Kidney epithelial cell (primary cell): ENCODE measurements around the gene TMEM9B. TPM values are rescaled to one million over a fixed set of nuclear protein-coding genes. Genes with fewer than 3 reads are reported as not detected.

ENCODE experiments used
- DNase-seq: peaks from one replicate; pipeline ENCODE4 v3.0.0-alpha.2; 2010; ENCODE audit warnings: low read depth
- H3K27me3 ChIP-seq: 2 replicates; pipeline ENCODE4 v1.6.0; 2011; ENCODE audit warnings: low read length; ENCODE audit not compliant: control insufficient read depth, insufficient read depth
- H3K36me3 ChIP-seq: 2 replicates; pipeline ENCODE4 v1.5.1; 2011; ENCODE audit warnings: low read length; ENCODE audit not compliant: control insufficient read depth, insufficient read depth
- H3K4me3 ChIP-seq: 2 replicates; pipeline ENCODE4 v1.5.1; 2011; ENCODE audit warnings: low read depth, mild to moderate bottlenecking, control low read depth, low read length
- total RNA-seq: library from RNA; depleted of rRNA; stranded (reverse); fragments of >200 nt; gene quantifications from 2 replicates; pipeline ENCODE4 v1.2.3, GENCODE V29; 2015
- TF ChIP-seq, protein P1 (sequence below): IDR thresholded peaks from 2 replicates; pipeline ENCODE4 v1.5.1; 2011; ENCODE audit warnings: mild to moderate bottlenecking, moderate library complexity, low read length, control low read depth, inconsistent platforms; ENCODE audit not compliant: insufficient read depth, poor library complexity, severe bottlenecking

The TMEM9B gene
- total RNA-seq, 1 donor from 2014 or later: 51.4 TPM

GRCh38 chr11:8908099-8908498 is 56.1 kb downstream of the TMEM9B start:
- DNase-seq: no peak
- Histone ChIP-seq H3K36me3 (no peaks in the 10 kb centered on the region), H3K4me3 (no peak overlapping the region), H3K27me3 (no peaks in the 10 kb centered on the region)
- TF ChIP-seq, protein P1, sequence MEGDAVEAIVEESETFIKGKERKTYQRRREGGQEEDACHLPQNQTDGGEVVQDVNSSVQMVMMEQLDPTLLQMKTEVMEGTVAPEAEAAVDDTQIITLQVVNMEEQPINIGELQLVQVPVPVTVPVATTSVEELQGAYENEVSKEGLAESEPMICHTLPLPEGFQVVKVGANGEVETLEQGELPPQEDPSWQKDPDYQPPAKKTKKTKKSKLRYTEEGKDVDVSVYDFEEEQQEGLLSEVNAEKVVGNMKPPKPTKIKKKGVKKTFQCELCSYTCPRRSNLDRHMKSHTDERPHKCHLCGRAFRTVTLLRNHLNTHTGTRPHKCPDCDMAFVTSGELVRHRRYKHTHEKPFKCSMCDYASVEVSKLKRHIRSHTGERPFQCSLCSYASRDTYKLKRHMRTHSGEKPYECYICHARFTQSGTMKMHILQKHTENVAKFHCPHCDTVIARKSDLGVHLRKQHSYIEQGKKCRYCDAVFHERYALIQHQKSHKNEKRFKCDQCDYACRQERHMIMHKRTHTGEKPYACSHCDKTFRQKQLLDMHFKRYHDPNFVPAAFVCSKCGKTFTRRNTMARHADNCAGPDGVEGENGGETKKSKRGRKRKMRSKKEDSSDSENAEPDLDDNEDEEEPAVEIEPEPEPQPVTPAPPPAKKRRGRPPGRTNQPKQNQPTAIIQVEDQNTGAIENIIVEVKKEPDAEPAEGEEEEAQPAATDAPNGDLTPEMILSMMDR: no peak

GRCh38 chr11:8907116-8907515 is 57.1 kb downstream of the TMEM9B start:
- no peaks in the 10 kb centered on the region for H3K27me3 ChIP-seq
- no peaks in the 10 kb centered on the region for H3K36me3 ChIP-seq
- H3K4me3 ChIP-seq: no peak overlapping the region
- DNase-seq: no peak
- TF ChIP-seq, protein P1: no peak

DNA sequence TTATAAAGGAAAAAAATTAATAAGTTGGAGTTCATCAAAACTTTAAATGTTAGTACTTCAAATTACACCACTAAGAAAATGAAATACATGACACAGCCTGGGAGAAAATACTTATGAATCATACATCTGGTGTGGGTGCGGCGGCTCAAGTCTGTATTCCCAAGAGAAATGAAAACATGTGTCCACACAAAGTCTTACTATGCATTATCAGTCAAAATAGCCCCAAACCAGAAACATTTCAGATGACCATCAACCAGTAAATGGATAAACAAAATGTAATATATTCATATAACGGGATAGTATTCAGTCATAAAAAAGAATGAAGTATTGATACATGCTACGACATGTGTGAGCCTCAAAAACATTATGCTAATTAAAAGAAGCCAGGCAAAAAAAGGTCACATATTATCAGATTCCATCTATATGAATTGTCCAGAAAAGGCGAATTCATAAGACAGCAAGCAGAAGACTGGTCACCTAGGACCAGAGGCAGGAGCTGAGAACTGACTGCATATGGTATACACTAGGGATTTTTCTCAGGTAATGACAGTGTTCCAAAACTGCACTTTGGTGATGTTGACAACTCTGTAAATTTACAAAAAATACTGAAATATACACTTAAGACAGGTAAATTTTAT is 58.6 kb downstream of the TMEM9B start:
- DNase-seq: no peak
- no peak overlapping the region for H3K4me3 ChIP-seq
- H3K27me3 ChIP-seq: no peaks in the 10 kb centered on the region
- TF ChIP-seq, protein P1: no peak
- H3K36me3 ChIP-seq: no peaks in the 10 kb centered on the region

- DNase-seq: no peak
- Histone ChIP-seq H3K4me3 (no peak overlapping the region), H3K27me3 (no peaks in the 10 kb centered on the region), H3K36me3 (no peaks in the 10 kb centered on the region)
- TF ChIP-seq, protein P1: no peak
These were observed 65.0 kb downstream of the TMEM9B start for GRCh38 chr11:8899119-8899753.

Other genes starting within 250 kb of the TMEM9B start
- gene AKIP1, start 53.3 kb downstream of the TMEM9B start, total RNA-seq: 39.8 and 43.1 TPM in 2 replicates
- not detected in 2 replicates for gene C11orf16, start 31.5 kb downstream of the TMEM9B start, total RNA-seq
- gene ASCL3, start 21.4 kb downstream of the TMEM9B start, total RNA-seq: not detected in 2 replicates
- 20.5 and 24.0 TPM in 2 replicates for gene NRIP3, start 39.6 kb upstream of the TMEM9B start, total RNA-seq
- 0.89 and 1.3 TPM in 2 replicates for gene SCUBE2, start 127.2 kb upstream of the TMEM9B start, total RNA-seq